GM23248 (cell line): ENCODE data around the gene DRC1.

Experiments
- EZH2 ChIP-seq: fragments of 200-600 bp; sonication (generic); IDR thresholded peaks from 2 replicates; pipeline ENCODE4 v1.6.1; 2018; ENCODE audit warnings: antibody characterized with exemption, mild to moderate bottlenecking; ENCODE audit not compliant: insufficient read depth, poor library complexity, severe bottlenecking
- EZH2phosphoT487 ChIP-seq: fragments of 200-600 bp; sonication (generic); IDR thresholded peaks from 2 replicates; pipeline ENCODE4 v1.6.1; 2018; ENCODE audit warnings: antibody characterized with exemption, moderate library complexity, mild to moderate bottlenecking, low read depth; ENCODE audit not compliant: insufficient read depth

GRCh38 chr2:26456440-26457250 lies 54.9 kb downstream of the DRC1 start:
- TF ChIP-seq EZH2phosphoT487 (no peak), EZH2 (no peak)
